Naive thymus-derived CD4-positive, alpha-beta T cell (primary cell): ENCODE measurements around the gene ZBTB46. TPM values are rescaled to one million over a fixed set of nuclear protein-coding genes. Genes with fewer than 3 reads are reported as not detected.

Experiments used
- ATAC-seq: fragments of 150-1000 bp; cut with Tn5 transposase; 2 replicates; pipeline ENCODE4 v1.10.0; 2021; ENCODE audit warnings: mild to moderate bottlenecking, moderate library complexity
- CTCF ChIA-PET: fragments of 350-600 bp; sonication (Branson Sonifier 250); formaldehyde crosslinking; loops from one replicate; lab custom pipeline; 2021; ENCODE audit warnings: antibody characterized with exemption; lab: Charles Lee
- POLR2A ChIA-PET: fragments of 350-600 bp; sonication (Branson Sonifier 250); formaldehyde crosslinking; loops from one replicate; lab custom pipeline; 2021; ENCODE audit warnings: antibody characterized with exemption, inconsistent platforms; lab: Charles Lee
- DNase-seq, 9 donors: peaks; one replicate each; pipeline versions ENCODE4 v3.0.0 to v3.0.0-alpha.2; 2020 to 2022; ENCODE audit warnings: mixed read lengths in 1 of 9
- H3K27ac ChIP-seq: one replicate; pipeline ENCODE4 v1.7.0; 2013; ENCODE audit warnings: mild to moderate bottlenecking, low read depth, low read length, moderate library complexity
- H3K27me3 ChIP-seq, 2 donors: one replicate each; pipeline ENCODE4 v1.7.0; 2013; ENCODE audit warnings: low read length in 2 of 2, mild to moderate bottlenecking in 2 of 2, moderate library complexity in 2 of 2; ENCODE audit not compliant: control insufficient read depth in 2 of 2, insufficient read depth in 2 of 2
- H3K36me3 ChIP-seq, 3 experiments: 1 replicate in 2 of 3; 2 replicates in 1 of 3; pipeline ENCODE4 v1.7.0; 2013; ENCODE audit warnings: low read length in 3 of 3, mild to moderate bottlenecking in 3 of 3, moderate library complexity in 1 of 3; ENCODE audit not compliant: insufficient read depth in 3 of 3, control insufficient read depth in 2 of 3
- H3K4me1 ChIP-seq, 2 donors: one replicate each; pipeline ENCODE4 v1.7.0; 2013; ENCODE audit warnings: low read length in 2 of 2, mild to moderate bottlenecking in 2 of 2, moderate library complexity in 1 of 2; ENCODE audit not compliant: control insufficient read depth in 2 of 2, insufficient read depth in 2 of 2
- H3K4me3 ChIP-seq: 2 replicates; pipeline ENCODE4 v1.7.0; 2013; ENCODE audit warnings: mild to moderate bottlenecking, low read length
- H3K9me3 ChIP-seq, 3 experiments: 1 replicate in 2 of 3; 2 replicates in 1 of 3; pipeline ENCODE4 v1.7.0; 2013; ENCODE audit warnings: low read length in 3 of 3; ENCODE audit not compliant: control insufficient read depth in 2 of 3
- H3K27ac Mint-ChIP-seq, 9 donors: one replicate each; pipeline ENCODE4 v1.8.0; 2020 to 2022; ENCODE audit warnings: mixed read lengths in 9 of 9, mild to moderate bottlenecking in 8 of 9, moderate library complexity in 5 of 9, inconsistent platforms in 2 of 9
- H3K27me3 Mint-ChIP-seq, 5 donors: one replicate each; pipeline ENCODE4 v1.8.0; 2021 to 2022; ENCODE audit warnings: mixed read lengths in 5 of 5, mild to moderate bottlenecking in 1 of 5
- H3K36me3 Mint-ChIP-seq, 5 donors: one replicate each; pipeline ENCODE4 v1.8.0; 2020 to 2022; ENCODE audit warnings: mixed read lengths in 5 of 5, mild to moderate bottlenecking in 3 of 5, inconsistent platforms in 1 of 5
- H3K4me1 Mint-ChIP-seq, 7 donors: one replicate each; pipeline ENCODE4 v1.8.0; 2020 to 2022; ENCODE audit warnings: mixed read lengths in 7 of 7, mild to moderate bottlenecking in 3 of 7, inconsistent platforms in 1 of 7
- H3K4me3 Mint-ChIP-seq, 10 donors: one replicate each; pipeline ENCODE4 v1.8.0; 2020 to 2022; ENCODE audit warnings: mild to moderate bottlenecking in 10 of 10, mixed read lengths in 10 of 10, moderate library complexity in 6 of 10, inconsistent platforms in 2 of 10
- H3K9me3 Mint-ChIP-seq, 11 donors: one replicate each; pipeline ENCODE4 v1.8.0; 2020 to 2022; ENCODE audit warnings: mixed read lengths in 11 of 11, mild to moderate bottlenecking in 4 of 11, inconsistent platforms in 1 of 11, moderate library complexity in 1 of 11
- intact Hi-C, 2 donors: fragments of 100-400 bp; cut with micrococcal nuclease; formaldehyde crosslinking; loops; one replicate each; pipeline ENCODE4 v1.15.1; 2023
- polyA plus RNA-seq, 2 donors: library from polyadenylated mRNA; unstranded; fragments of 300-500 nt; fragmentation: Illumina TruSeq; gene quantifications; one replicate each; pipeline ENCODE4 v1.2.3, GENCODE V29; 2021
- total RNA-seq, 6 experiments: library from RNA in 5 of 6; stranded (reverse) in 5 of 6; gene quantifications; 1 replicate in 5 of 6; 2 replicates in 1 of 6; pipeline ENCODE4 v1.2.3 and lab custom pipeline; 2021 to 2026

ZBTB46 gene
- total and polyA plus RNA-seq, 7 experiments from 2014 or later = 0.03 to 1.7 (median 0.07) TPM; not detected in 1

- H3K36me3 Mint-ChIP-seq = peaks cover 0 to 5% (median 0%) of the 10 kb centered on the region in 5 donors
- H3K27me3 Mint-ChIP-seq = peaks cover 33 to 44% (median 35%) of the 10 kb centered on the region in 5 donors
- H3K27ac ChIP-seq = no peak overlapping the region
- H3K27ac Mint-ChIP-seq = no peak overlapping the region
- no peak overlapping the region for H3K4me3 Mint-ChIP-seq
- intact Hi-C loops = loop anchor here in 1 of 2 donors (5.0 kb wide), 1 partner anchor 36 kb away; the partner anchor contains the start of gene ABHD16B
- H3K4me1 Mint-ChIP-seq = peaks cover 9 to 12% (median 10%) of the 10 kb centered on the region in 7 donors
- H3K27me3 ChIP-seq = peaks cover 4 to 24% of the 10 kb centered on the region in 2 donors
- peaks cover 4 to 10% of the 10 kb centered on the region in 2 donors for H3K4me1 ChIP-seq
- H3K4me3 ChIP-seq = no peak overlapping the region
- peaks cover 0 to 4% (median 0%) of the 10 kb centered on the region in 11 donors for H3K9me3 Mint-ChIP-seq
- ChIA-PET CTCF (interaction anchor here (0.7 kb wide), 1 partner anchor 61 kb away, joined by 4 read pairs; no protein-coding TSS in a partner anchor), POLR2A (no interaction called here)
- ATAC-seq (no peak), DNase-seq (no peak)
- no peaks in the 10 kb centered on the region for H3K36me3 ChIP-seq
- no peaks in the 10 kb centered on the region for H3K9me3 ChIP-seq
Observed at GRCh38 chr20:63826753-63827152, 4.3 kb downstream of the ZBTB46 start.

GRCh38 chr20:63825331-63826118 lies 5.5 kb downstream of the ZBTB46 start:
- Mint-ChIP-seq H3K36me3 (peaks cover 0 to 5% (median 0%) of the 10 kb centered on the region in 5 donors), H3K9me3 (peaks cover 0 to 4% (median 0%) of the 10 kb centered on the region in 11 donors), H3K27me3 (peaks cover 33 to 46% (median 35%) of the 10 kb centered on the region in 5 donors), H3K4me1 (peaks cover 9 to 12% (median 10%) of the 10 kb centered on the region in 7 donors), H3K4me3 (no peak overlapping the region), H3K27ac (peak overlapping the region in 1 of 9 donors; percentile 39)
- CTCF ChIA-PET = interaction anchor here (0.6 kb wide), 1 partner anchor 9 kb away, joined by 3 read pairs; no protein-coding TSS in a partner anchor
- POLR2A ChIA-PET = no interaction called here
- Histone ChIP-seq H3K27ac (no peak overlapping the region), H3K36me3 (no peaks in the 10 kb centered on the region), H3K4me3 (no peak overlapping the region), H3K27me3 (peaks cover 4 to 24% of the 10 kb centered on the region in 2 donors), H3K9me3 (no peaks in the 10 kb centered on the region), H3K4me1 (peaks cover 4 to 10% of the 10 kb centered on the region in 2 donors)
- no peak for ATAC-seq
- no peak for DNase-seq
- intact Hi-C loops = loop anchor here in 1 of 2 donors (5.0 kb wide), 1 partner anchor 37 kb away; the partner anchor contains the start of gene ABHD16B

GRCh38 chr20:63823691-63824311 lies 7.3 kb downstream of the ZBTB46 start:
- Mint-ChIP-seq H3K4me1 (peaks cover 0 to 7% (median 0%) of the 10 kb centered on the region in 7 donors), H3K27me3 (peaks cover 19 to 32% (median 20%) of the 10 kb centered on the region in 5 donors), H3K27ac (no peak overlapping the region), H3K9me3 (no peaks in the 10 kb centered on the region), H3K36me3 (peaks cover 0 to 2% (median 0%) of the 10 kb centered on the region in 5 donors), H3K4me3 (no peak overlapping the region)
- DNase-seq = no peak
- Histone ChIP-seq H3K36me3 (no peaks in the 10 kb centered on the region), H3K27me3 (peaks cover 0 to 11% of the 10 kb centered on the region in 2 donors), H3K4me1 (no peaks in the 10 kb centered on the region), H3K4me3 (no peak overlapping the region), H3K9me3 (no peaks in the 10 kb centered on the region), H3K27ac (no peak overlapping the region)
- intact Hi-C loops = no loop called here
- ChIA-PET POLR2A (no interaction called here), CTCF (no interaction called here)
- ATAC-seq = no peak

- H3K4me1 ChIP-seq = no peaks in the 10 kb centered on the region
- DNase-seq = no peak
- no peaks in the 10 kb centered on the region for H3K9me3 Mint-ChIP-seq
- H3K4me1 Mint-ChIP-seq = peaks cover 0 to 7% (median 0%) of the 10 kb centered on the region in 7 donors
- CTCF ChIA-PET = no interaction called here
- no peak overlapping the region for H3K27ac ChIP-seq
- H3K9me3 ChIP-seq = no peaks in the 10 kb centered on the region
- H3K36me3 ChIP-seq = no peaks in the 10 kb centered on the region
- H3K27me3 ChIP-seq = no peaks in the 10 kb centered on the region
- H3K4me3 ChIP-seq = no peak overlapping the region
- peaks cover 10 to 20% (median 12%) of the 10 kb centered on the region in 5 donors for H3K27me3 Mint-ChIP-seq
- intact Hi-C loops = no loop called here
- H3K27ac Mint-ChIP-seq = no peak overlapping the region
- ATAC-seq = no peak
- POLR2A ChIA-PET = no interaction called here
- H3K36me3 Mint-ChIP-seq = peaks cover 0 to 2% (median 0%) of the 10 kb centered on the region in 5 donors
- H3K4me3 Mint-ChIP-seq = no peak overlapping the region
Observed at GRCh38 chr20:63822276-63822696, 8.8 kb downstream of the ZBTB46 start.

GRCh38 chr20:63821811-63822210 lies 9.3 kb downstream of the ZBTB46 start:
- Mint-ChIP-seq H3K27me3 (peaks cover 10 to 20% (median 12%) of the 10 kb centered on the region in 5 donors), H3K36me3 (peaks cover 0 to 2% (median 0%) of the 10 kb centered on the region in 5 donors), H3K4me3 (no peak overlapping the region), H3K9me3 (no peaks in the 10 kb centered on the region), H3K27ac (no peak overlapping the region), H3K4me1 (peaks cover 0 to 7% (median 0%) of the 10 kb centered on the region in 7 donors)
- ATAC-seq (no peak), DNase-seq (no peak)
- Histone ChIP-seq H3K27me3 (no peaks in the 10 kb centered on the region), H3K4me3 (no peak overlapping the region), H3K9me3 (no peaks in the 10 kb centered on the region), H3K27ac (no peak overlapping the region), H3K4me1 (no peaks in the 10 kb centered on the region), H3K36me3 (no peaks in the 10 kb centered on the region)
- CTCF ChIA-PET = no interaction called here
- intact Hi-C loops = no loop called here
- POLR2A ChIA-PET = no interaction called here

GRCh38 chr20:63819224-63819921 lies 11.7 kb downstream of the ZBTB46 start:
- POLR2A ChIA-PET = interaction anchor here (0.7 kb wide), 1 partner anchor 28 kb away, joined by 5 read pairs; no protein-coding TSS in a partner anchor
- H3K4me1 Mint-ChIP-seq = peaks cover 0 to 7% (median 0%) of the 10 kb centered on the region in 7 donors
- ATAC-seq = no peak
- Histone ChIP-seq H3K9me3 (no peaks in the 10 kb centered on the region), H3K4me1 (no peaks in the 10 kb centered on the region), H3K27me3 (no peaks in the 10 kb centered on the region), H3K4me3 (no peak overlapping the region), H3K27ac (no peak overlapping the region), H3K36me3 (no peaks in the 10 kb centered on the region)
- no peaks in the 10 kb centered on the region for H3K9me3 Mint-ChIP-seq
- H3K27me3 Mint-ChIP-seq = peaks cover 0 to 9% (median 3%) of the 10 kb centered on the region in 5 donors
- DNase-seq = no peak
- H3K4me3 Mint-ChIP-seq = peak overlapping the region in 7 of 10 donors; percentile 23 to 69 (median 52)
- intact Hi-C loops = no loop called here
- CTCF ChIA-PET = no interaction called here
- peak overlapping the region in 8 of 9 donors; percentile 29 to 88 (median 66) for H3K27ac Mint-ChIP-seq
- H3K36me3 Mint-ChIP-seq = peaks cover 0 to 2% (median 0%) of the 10 kb centered on the region in 5 donors
